ENCODE results near the gene INAFM2.

Gene INAFM2

DNA sequence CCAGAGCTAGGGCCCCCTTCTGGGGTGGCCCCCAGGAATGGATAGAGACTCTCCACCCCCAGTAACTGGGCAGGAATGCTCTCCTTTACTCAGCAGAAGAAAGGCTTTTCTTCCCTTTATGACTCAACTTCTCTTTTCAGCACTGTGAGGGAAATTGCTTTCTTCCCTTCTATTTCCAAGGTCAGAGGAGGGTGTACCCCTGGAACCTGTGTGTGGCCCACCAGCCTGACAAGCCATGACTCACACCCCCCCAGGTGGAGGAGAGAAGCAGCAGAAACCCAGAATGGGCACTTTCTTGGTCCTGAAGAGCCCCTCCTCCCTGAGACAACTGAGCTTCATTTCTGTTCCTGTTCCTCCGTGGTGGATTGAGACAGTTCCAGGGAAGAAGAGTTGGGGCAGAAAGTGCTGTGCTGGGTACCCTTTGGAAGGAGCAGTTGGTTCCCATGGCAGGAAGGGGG, 37.9 kb upstream of the INAFM2 start:
- H3K36me3 ChIP-seq (ENCODE audit: control insufficient read depth, low read length) = no peaks in the 10 kb centered on the region
- H3K4me2 ChIP-seq (ENCODE audit: low read length) = no peak overlapping the region
- H3K9me3 ChIP-seq (ENCODE audit: control insufficient read depth, insufficient read depth, low read length) = no peaks in the 10 kb centered on the region
- no peak overlapping the region for H3K4me3 ChIP-seq (ENCODE audit: low read length)
- no peaks in the 10 kb centered on the region for H3K79me2 ChIP-seq (ENCODE audit: control insufficient read depth, low read length)
- 0 out of 2 replicates have a peak, but pooled peaks cover 3% of the 10 kb centered on the region for H3F3A ChIP-seq (ENCODE audit: control insufficient read depth, insufficient read depth)
- H3K27ac ChIP-seq (ENCODE audit: low read depth, low read length) = no peak overlapping the region
- H3K27me3 ChIP-seq (ENCODE audit: control insufficient read depth, low read length) = peaks cover 24% of the 10 kb centered on the region
- TF ChIP-seq, protein P1, sequence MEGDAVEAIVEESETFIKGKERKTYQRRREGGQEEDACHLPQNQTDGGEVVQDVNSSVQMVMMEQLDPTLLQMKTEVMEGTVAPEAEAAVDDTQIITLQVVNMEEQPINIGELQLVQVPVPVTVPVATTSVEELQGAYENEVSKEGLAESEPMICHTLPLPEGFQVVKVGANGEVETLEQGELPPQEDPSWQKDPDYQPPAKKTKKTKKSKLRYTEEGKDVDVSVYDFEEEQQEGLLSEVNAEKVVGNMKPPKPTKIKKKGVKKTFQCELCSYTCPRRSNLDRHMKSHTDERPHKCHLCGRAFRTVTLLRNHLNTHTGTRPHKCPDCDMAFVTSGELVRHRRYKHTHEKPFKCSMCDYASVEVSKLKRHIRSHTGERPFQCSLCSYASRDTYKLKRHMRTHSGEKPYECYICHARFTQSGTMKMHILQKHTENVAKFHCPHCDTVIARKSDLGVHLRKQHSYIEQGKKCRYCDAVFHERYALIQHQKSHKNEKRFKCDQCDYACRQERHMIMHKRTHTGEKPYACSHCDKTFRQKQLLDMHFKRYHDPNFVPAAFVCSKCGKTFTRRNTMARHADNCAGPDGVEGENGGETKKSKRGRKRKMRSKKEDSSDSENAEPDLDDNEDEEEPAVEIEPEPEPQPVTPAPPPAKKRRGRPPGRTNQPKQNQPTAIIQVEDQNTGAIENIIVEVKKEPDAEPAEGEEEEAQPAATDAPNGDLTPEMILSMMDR (IDR thresholded peaks at IDR 0.05; ENCODE audit: low read depth, low read length, poor library complexity, severe bottlenecking) = no peak
- TF ChIP-seq EZH2phosphoT487 (IDR thresholded peaks at IDR 0.05; ENCODE audit: borderline replicate concordance, low read length) = no peak
- H4K20me1 ChIP-seq (ENCODE audit: control insufficient read depth, insufficient read depth, low read depth, low read length) = no peaks in the 10 kb centered on the region
- no peaks in the 10 kb centered on the region for H3K9me2 ChIP-seq (replicated peaks; ENCODE audit: control insufficient read depth, low read length)
- H3K4me1 ChIP-seq (ENCODE audit: control insufficient read depth, low read length) = peaks cover 23% of the 10 kb centered on the region

DNA sequence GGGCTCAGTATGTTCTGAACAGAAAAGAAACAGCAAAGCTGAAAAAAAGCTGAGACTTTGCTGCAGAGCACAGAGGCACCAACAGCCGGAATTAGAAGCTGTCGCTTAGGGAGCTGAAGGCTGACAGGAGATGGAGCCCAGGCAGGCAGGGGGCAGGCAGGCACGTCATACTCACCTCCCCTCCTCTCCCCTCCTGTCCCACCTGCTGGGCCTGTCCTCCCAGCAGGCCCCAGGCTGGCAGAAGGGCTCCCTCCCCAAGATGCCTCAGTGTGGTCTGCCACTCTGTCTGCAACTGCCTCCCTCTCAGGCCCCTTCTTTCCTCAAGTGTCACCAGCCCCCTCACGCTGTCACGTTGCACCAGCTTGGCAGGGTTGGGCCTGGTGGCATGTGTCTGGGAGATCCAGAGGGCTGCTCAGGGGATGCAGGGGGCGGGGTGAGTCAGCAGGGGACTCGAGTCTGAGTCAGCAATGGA, 37.4 kb upstream of the INAFM2 start:
- Histone ChIP-seq H3K27me3 (ENCODE audit: control insufficient read depth, low read length) (peaks cover 24% of the 10 kb centered on the region), H3K4me2 (ENCODE audit: low read length) (no peak overlapping the region), H3K9me2 (replicated peaks; ENCODE audit: control insufficient read depth, low read length) (no peaks in the 10 kb centered on the region), H3K79me2 (ENCODE audit: control insufficient read depth, low read length) (no peaks in the 10 kb centered on the region), H3K9me3 (ENCODE audit: control insufficient read depth, insufficient read depth, low read length) (no peaks in the 10 kb centered on the region), H3K4me3 (ENCODE audit: low read length) (no peak overlapping the region), H3K4me1 (ENCODE audit: control insufficient read depth, low read length) (peaks cover 23% of the 10 kb centered on the region), H3K27ac (ENCODE audit: low read depth, low read length) (no peak overlapping the region), H3F3A (ENCODE audit: control insufficient read depth, insufficient read depth) (0 out of 2 replicates have a peak, but pooled peaks cover 3% of the 10 kb centered on the region), H3K36me3 (ENCODE audit: control insufficient read depth, low read length) (no peaks in the 10 kb centered on the region), H4K20me1 (ENCODE audit: control insufficient read depth, insufficient read depth, low read depth, low read length) (no peaks in the 10 kb centered on the region)
- TF ChIP-seq EZH2phosphoT487 (IDR thresholded peaks at IDR 0.05; ENCODE audit: borderline replicate concordance, low read length) = no peak
- TF ChIP-seq, protein P1 (IDR thresholded peaks at IDR 0.05; ENCODE audit: low read depth, low read length, poor library complexity, severe bottlenecking) = no peak

DNA sequence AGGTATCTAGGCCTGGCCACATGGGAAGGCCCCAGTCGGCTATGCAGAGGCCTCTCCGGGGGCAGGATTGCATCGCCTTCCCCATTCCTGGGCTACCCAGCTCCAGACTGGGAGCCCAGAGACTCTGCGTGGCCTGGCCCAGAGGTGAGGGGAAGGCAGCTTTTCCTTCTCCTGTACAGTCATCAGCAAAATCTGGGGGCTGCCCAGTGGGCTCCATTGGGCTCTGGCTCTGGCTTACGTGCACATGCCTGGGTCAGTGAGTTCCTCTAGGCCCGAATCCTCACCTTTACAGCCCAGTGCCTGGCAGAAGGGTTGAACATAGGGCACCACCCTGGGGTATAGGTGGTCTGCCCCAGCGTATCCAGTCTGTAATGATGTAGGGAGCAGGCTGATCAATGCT, 36.7 kb upstream of the INAFM2 start:
- no peak overlapping the region for H3K4me3 ChIP-seq (ENCODE audit: low read length)
- TF ChIP-seq, protein P1 (IDR thresholded peaks at IDR 0.05; ENCODE audit: low read depth, low read length, poor library complexity, severe bottlenecking) = no peak
- TF ChIP-seq EZH2phosphoT487 (IDR thresholded peaks at IDR 0.05; ENCODE audit: borderline replicate concordance, low read length) = no peak
- peaks cover 23% of the 10 kb centered on the region for H3K4me1 ChIP-seq (ENCODE audit: control insufficient read depth, low read length)
- H3K27me3 ChIP-seq (ENCODE audit: control insufficient read depth, low read length) = peaks cover 24% of the 10 kb centered on the region
- no peak overlapping the region for H3K27ac ChIP-seq (ENCODE audit: low read depth, low read length)
- H3K9me2 ChIP-seq (replicated peaks; ENCODE audit: control insufficient read depth, low read length) = no peaks in the 10 kb centered on the region
- 0 out of 2 replicates have a peak, but pooled peaks cover 3% of the 10 kb centered on the region for H3F3A ChIP-seq (ENCODE audit: control insufficient read depth, insufficient read depth)
- no peaks in the 10 kb centered on the region for H3K36me3 ChIP-seq (ENCODE audit: control insufficient read depth, low read length)
- H4K20me1 ChIP-seq (ENCODE audit: control insufficient read depth, insufficient read depth, low read depth, low read length) = no peaks in the 10 kb centered on the region
- H3K9me3 ChIP-seq (ENCODE audit: control insufficient read depth, insufficient read depth, low read length) = no peaks in the 10 kb centered on the region
- no peaks in the 10 kb centered on the region for H3K79me2 ChIP-seq (ENCODE audit: control insufficient read depth, low read length)
- no peak overlapping the region for H3K4me2 ChIP-seq (ENCODE audit: low read length)
